Dermis microvascular lymphatic vessel endothelial cell (primary cell): ENCODE measurements around the gene COL5A1. TPM values are rescaled to one million over a fixed set of nuclear protein-coding genes. Genes with fewer than 3 reads are reported as not detected.
A peak's percentile ranks its signal among the peaks of the same experiment; 100 is the strongest.
"Not testable (repeated sequence)": the region's sequence is repeated elsewhere in the genome, so short reads cannot be mapped to it uniquely, and the experiment has no call there.

Source experiments
- DNase-seq, 2 donors: peaks; one replicate each; pipeline versions ENCODE4 v3.0.0 to v3.0.0-alpha.2; 2010; ENCODE audit warnings: low read depth in 2 of 2
- total RNA-seq: library from RNA; depleted of rRNA; stranded (reverse); fragments of >200 nt; gene quantifications from 2 replicates; pipeline ENCODE4 v1.2.1, GENCODE V29; 2014

Gene COL5A1
- total RNA-seq, 1 donor from 2014 or later = 1.2 TPM

DNA sequence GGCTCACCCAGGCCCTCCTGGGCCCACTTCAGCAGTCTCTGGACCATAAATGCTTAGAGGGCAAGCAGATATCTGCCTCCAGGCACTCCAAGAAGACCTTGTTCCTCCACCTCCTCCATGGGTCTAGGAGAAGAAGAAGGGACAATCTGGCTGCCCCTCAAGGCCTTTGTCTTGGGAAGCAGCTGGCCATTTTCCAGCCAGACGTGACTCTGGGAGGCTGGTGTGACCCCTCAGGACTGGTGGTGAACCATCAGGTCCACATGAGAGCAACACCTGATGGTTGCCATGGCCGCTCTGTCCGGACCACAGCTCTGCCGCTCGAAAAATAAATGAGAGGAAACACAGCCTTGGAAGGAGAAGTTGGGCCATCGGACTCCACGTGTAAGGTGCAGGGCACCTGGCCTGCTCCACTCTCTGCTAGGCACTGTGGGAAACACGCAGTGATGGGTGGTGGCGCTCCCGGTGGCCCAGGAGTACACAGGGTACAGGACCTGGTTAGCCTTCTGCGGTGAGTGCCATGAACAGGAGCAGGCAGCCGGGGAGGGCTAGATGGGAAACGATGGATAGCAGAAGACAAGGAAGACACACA, 3.0 kb upstream of the COL5A1 start:
- DNase-seq = no peak

DNA sequence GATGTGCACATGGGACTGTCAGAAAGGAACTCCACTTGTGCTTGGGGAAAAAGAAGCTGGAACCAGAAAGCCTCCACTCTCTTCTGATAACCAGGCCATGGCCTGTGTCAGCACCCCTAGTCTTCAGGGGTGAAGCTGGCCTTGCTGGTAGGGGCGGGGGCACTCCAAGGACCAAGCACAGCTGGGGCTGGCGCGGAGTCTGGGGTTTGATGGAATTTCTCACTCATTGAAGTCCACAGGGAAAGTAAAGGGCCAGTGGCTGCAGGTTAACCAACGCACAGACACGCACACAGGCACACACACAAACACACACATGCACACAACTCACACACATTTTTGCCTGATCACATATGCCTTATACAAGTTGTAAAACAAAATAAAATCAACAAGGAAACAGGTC, 1.6 kb upstream of the COL5A1 start:
- DNase-seq = no peak

DNA sequence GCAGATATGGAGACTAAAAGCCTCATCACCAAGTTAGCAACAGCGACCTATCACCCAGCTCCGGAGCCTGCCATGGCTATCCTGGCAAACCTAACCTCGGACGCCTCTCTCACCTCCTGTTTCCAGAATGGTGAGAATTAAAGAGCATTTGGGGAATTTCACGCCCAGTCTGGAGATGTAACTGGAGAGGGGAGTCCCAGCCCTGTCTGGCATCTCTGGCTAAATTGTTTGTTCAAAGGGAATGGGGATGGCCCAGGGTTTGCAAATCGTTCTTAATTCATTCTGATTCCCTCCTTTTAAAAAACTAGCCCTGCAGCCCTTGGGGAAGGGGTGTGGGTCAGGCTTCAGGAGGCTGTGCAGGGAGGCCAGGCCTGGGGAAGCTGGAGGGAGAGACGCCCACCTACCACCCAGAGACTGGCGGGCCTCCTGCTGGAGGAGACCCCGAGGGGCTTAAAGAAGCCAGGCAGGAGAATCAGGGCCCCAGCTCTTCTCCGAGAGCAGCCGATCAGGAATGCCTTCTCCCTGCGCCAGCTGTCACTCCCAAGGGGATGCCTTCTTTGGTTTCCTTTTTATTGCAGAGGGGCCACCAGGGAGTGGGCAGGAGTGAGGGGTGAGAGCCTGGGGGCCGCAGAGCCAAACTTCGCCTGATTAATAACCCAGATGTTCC, 964 bp upstream of the COL5A1 start:
- DNase-seq = no peak

DNA sequence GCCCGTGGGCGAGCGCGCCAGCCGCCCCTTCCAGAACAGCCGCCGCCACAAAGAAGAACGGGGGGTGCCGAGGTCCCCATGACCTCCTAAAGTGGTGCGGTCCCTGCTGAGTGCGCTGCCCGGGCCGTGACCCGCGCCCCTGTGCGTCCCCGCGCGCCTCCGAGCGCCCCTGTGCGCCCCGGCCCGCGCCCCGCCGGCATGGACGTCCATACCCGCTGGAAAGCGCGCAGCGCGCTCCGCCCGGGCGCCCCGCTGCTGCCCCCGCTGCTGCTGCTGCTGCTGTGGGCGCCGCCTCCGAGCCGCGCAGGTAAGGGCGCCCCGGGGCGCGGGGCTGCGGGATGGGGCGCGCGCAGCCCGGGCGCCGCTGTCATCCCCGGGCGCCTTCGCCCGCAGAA, 384 bp downstream of the COL5A1 start:
- DNase-seq = peak in 1 of 2 donors; percentile 13

DNA sequence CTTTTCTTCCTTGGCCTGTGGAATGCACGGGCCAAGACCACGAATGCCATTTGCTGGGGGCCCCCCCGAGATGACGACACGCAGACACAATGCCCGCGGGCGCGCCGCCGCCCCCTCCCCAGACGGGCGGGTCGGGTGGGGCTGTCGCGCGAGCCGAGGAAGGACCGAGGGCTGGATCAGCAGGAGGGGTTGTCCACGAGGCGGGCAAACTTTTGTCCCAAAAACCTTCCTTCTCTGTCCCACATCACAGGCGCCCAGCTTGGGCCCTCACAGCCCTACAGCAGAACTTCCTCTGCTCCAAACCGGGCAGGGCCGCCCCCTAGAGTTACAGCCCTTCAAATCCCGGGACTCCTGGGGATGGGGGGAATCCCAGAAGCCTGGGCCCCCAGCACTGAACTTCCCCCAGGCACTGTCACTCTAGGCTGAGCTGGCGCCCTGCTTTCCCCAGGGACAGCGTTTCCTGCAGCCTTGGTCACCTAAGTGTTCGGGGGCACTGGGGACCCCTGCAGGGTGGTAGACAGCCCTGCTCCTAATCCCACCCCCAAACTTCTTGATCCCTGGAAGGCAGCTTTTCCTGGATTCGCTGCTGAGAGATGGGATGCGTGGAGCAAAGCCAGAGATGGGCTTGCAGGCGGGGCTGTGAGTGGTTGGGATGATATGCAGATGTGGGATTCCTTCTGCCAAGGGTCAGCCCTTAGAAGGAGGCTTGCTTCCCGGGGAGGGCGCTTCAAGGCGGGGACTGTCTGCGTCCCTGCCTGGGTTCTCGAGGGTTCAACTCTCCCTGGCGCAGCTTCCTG, 980 bp downstream of the COL5A1 start:
- DNase-seq = peak in 1 of 2 donors; percentile 57

DNA sequence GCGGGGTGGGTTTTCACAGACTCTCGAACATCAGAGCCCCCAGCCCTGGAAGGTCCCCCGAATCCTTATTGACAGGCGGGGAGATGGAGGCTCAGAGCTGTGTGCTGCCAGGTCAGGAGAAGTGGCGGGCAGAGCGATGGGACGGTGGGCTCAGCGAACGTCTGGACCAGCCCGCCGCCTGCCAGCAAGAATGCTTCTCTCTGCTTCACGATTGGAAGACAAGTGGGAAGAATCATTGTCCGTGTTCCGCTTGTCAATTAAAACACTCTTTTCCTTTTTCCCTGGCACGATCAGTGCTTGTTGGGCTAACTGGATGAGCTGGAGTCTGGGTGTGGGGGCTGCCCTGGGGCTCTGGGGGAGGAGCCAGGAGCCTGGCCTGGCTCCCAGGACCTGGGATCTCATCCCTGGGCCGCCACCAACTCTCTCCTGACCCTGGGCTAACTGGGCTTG, 1.6 kb downstream of the COL5A1 start:
- DNase-seq = no peak

DNA sequence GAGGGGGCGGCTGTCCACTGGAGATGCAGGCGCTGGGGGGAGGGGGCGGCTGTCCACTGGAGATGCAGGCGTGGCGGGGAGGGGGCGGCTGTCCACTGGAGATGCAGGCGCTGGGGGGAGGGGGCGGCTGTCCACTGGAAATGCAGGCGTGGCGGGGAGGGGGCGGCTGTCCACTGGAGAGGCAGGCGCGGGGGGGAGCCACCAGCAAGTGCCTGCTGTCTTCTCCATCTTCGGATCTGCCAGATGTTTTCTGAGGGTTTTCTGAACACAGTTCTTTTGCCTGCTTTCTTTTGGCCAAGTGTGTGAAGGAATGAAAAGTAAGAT, 2.8 kb downstream of the COL5A1 start:
- not testable (repeated sequence) for DNase-seq

DNA sequence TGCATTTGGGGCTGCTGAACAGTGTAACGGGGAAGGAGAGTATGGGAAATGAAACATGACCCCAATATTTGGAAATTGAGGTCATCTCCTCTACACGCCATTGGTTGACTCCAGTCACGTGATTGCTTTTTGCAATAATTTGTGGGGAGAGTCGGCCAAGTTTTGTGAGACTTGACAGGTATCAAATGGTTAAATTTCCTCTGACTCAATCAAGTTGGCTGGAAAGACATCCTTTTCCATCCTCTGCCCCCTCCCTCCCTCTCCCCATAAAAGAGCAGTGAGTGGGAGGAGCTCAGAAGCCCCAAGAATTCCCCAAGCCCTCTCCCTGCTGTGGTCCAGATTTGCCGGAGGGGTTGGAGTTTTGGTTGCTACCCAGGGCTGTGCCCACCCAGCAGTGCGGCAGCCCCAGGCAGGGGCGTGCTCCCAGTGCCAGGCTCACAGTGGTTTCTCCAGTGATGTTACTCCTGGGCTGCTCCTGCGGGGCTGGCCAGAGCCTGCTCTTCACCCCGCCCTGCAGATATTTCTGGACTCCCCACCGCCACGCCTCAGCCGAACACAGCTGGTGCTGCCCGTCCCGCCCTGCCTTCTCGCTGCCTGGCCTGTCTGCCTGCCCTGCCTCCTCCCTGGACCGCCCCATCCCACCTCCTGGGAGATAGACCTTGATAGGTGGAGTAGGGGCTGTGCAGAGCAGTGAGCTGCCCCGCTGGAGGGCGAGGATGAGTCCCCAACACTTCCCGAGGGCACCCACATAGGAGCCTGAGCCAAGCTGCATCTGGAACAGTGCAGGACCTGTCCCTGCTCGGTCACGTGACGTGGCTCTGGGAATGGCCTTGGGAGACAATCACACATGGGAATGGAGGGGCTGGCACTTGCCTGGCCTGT, 3.4 kb downstream of the COL5A1 start:
- peak in 1 of 2 donors; percentile 73 for DNase-seq

DNA sequence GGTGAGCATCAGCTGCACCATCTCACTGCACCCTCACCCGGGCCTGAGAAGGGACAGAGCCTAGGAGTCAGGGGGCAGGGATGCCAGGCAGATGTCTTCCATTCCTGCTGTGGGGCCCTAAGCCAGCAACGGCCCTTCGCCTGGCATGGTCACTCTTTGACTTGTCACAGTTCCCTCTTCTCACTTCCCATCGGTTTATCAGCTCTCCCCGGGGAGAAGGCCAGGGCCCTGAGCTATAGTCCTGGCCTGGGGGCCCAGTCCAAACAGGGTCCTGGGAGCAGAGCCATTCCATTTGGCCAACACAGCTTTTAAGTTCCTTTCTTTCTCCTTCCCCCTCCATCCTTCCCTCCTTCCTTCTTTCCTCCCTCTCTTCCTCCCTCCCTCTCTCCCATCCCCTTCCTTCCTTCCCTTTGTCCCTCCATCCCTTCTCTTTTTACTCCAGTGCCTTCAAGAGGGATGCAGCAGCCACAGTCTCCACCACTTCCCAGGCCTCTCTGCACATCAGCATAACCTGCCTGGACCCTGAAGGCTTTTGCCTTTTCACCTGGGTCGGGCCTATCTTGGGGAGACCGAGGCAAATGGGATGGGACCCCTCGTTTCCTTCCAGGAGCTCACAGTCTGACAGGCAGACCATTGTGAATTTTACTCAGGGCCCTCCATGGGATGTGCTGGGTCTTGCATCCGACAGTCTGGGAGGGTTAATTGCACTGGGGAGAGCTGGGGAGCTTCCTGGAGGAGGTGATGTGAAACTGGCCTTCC, 4.2 kb downstream of the COL5A1 start:
- DNase-seq = no peak

DNA sequence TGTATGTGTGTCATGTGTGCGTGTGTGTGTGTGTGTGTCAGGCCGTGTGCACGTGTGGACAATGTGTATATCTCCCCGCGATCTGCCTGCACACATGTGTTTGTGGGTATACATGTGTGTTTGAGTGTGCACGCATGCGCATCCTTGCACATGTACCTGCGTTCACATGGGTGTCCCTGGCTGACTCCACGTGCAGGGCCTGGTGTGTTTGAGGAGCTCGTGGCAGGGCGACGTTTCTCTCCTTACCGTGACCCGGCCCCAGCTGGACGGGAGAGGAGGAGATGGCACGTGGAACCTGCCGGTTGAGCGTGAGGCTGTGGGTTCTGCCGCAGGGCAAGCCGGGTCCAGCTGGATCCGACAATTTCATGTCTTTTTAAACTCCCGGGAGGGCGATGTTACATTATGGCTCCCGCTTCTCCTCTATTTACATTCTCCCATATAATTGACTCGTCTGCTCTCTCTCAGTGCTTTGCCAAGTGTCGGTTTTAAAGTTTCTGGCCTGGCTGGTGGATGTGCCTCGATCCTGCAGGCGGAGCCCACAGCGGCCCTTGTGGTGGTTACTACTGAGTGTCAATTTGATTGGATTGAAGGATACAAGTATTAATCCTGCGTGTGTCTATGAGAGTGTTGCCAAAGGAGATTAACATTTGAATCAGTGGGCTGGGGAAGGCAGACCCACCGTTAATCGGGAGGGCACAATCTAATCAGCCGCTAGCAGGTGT, 5.9 kb downstream of the COL5A1 start:
- DNase-seq = no peak

DNA sequence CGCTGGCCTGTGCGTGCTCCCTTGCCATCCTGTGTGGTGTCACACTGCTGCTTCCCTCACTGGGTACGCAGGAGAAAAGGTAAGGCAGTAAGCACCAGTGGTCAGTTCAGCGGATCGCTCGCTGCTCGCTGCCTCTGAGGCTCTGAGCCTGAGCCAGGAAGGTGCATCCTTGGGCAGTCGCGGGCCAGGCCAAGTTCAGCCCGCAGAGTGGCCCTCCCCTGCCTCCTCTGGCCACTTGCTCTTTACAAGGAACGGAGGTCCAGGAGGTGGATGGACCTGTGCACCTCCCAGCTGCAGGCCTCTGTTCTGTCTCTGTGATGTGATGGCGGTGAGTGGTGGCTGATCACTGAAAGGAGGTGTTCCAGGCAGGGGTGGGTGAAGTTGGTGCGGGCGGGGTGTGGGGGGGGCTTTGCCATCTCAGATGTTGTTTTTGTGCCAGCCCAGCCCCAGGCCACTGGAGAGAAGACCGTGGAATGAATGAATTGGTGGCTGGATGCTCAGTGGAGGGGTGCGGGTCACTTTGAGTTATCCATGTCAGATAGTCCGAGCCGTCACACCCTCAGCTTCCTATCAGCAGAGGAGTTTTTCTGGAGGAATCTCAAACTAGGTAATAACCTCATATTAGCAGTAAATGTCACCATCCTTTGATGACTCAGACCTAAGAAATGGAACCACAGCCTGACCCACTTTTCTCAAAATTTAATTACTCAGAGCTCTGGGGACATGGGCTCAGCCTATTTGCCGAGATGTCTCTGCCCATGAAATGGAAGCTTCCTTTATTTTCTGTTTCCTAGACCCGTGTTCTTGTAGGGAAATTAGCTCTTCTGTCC, 7.3 kb downstream of the COL5A1 start:
- DNase-seq = no peak

DNA sequence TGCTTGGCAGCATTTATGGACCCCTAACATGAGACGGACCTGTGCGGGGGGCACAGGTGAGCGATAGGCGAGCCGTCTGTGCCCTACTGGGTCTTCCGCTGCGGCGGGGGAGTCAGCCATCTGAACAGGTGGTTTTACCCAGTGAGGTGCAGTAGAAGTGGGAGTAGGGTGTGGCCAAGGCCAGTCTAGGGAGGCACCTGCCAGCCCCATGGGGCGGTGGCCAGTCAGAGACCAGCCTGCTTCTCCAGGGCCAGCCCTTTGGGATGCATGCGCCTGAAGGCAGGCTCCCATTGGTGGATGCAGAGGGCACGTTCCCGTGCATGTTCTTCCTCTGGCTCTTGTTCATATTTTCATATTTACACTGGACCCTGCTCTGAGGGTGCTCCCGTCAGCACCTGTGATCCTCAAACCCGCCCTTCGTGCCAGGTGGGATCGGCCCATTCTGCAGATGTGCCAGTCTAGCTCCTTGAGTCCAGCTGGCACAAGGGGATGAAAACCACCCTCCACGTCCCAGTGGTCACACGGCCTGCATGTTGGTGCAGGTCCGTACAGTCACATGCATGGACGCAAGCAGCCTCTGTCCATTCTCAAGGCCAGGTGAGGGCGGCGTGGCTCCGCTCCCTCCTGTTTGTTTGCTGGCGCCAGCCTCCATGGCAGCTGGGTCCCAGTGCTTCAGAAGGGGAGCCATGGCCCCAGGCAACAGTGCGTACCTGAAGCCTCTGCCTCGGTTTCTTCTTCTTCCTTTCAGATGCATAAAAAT, 9.0 kb downstream of the COL5A1 start:
- DNase-seq = no peak

DNA sequence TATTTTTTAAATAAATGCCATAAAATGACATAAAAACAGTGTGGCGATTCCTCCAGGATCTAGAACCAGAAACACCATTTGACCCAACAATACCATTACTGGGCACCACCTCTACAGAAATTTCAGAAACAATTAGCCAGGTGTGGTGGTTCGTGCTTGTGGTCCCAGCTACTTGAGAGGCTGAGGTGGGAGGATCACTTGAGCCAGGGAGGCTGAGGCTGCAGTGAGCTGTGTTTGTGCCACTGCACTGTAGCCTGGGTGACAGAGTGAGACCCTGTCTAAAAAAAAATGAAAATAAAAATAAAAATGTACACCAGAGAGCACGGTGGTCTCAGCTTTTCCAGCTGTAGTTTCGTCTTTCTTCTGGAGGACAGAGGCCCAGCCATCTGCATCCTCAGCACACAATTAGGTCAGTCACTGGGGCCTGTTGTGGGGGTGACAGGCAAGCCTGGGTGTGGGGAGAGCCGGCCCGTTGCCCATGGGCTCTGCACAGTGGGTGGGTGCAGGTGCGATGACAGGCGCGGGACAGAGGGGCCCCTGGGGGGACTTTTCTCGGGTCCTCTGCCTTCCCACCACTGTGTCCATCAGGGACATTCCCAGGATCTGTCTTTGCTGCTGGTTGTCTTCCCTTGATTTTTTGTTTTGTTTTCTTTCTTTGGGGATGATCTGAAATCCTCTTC, 9.8 kb downstream of the COL5A1 start:
- DNase-seq = no peak

DNA sequence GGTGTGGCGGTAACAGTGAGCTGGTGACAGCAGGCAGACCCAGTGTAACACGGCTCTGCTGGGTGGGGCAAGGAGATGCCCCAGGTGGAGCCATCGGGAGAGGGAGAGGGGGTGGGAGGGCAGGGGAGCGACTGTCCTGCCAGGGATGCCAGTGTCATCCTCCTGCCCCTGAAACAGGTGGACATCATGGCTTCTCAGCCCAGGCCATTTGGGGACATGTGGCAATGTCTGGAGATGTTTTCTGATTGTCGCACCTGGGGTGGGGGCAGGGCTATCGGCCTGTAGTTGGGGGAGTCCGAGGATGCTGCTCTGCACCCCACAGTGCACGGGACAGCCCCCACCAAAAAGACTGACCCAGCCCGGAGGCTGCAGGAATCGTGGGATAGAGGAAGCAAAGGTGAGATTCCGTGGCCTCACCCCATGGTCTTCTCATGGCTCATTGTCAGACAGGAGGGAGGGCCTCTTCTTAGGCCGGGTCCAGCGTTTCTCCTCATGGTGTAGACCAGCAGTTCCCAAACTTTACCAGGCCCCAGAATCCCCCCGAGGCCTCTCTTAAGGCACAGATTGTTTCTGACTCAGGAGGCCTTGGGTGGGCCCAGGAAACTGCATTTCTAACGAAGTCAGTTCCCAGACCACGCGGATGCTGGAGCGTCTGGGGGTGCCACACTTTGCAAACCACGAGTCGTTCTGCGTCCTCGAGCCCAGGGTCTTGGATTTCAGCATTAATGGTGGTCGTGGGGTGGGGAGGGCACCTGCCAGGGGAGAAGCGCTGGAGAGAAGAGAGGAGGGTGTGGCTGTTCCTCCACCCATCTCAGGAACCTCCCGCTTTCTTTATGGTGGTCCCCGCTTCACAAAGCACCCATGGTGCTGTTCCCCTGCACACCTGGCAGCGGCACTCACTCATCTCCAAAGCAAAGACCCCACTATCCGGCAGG, 11.0 kb downstream of the COL5A1 start:
- no peak for DNase-seq

DNA sequence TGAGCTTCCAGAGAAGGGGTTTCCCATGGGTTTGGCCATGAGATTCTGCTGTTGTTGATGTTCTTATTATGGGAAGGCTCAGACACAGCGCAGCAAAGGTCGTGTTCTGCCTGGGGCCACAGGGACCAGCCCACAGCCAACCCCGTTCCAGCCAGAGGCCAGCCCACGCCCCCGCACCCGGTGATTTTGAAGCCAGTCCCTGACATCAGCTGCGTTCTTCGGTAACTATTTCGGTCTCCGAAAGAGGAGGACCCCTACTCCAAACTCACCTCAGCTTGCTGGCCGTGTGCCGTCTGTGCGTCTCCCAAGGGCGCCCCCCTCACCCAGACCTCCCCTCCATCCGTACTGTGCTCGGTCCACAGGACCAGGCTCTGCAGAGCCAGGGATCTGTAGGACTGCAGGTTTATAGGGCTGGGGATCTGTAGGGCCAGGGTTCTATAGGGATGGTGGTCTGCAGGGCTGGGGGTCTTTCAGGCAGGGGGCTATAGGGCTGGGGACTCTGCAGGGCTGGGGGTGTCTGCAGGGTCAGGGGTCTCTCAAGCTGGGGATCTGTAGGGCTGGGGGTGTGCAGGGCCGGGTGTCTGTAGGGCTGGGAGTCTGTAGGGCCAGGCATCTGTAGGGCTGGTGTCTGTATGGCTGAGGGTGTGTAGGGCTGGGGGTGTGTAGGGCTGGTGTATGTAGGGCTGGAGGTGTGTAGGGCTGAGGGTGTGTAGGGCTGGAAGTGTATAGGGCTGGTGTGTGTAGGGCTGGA, 11.8 kb downstream of the COL5A1 start:
- no peak for DNase-seq

DNA sequence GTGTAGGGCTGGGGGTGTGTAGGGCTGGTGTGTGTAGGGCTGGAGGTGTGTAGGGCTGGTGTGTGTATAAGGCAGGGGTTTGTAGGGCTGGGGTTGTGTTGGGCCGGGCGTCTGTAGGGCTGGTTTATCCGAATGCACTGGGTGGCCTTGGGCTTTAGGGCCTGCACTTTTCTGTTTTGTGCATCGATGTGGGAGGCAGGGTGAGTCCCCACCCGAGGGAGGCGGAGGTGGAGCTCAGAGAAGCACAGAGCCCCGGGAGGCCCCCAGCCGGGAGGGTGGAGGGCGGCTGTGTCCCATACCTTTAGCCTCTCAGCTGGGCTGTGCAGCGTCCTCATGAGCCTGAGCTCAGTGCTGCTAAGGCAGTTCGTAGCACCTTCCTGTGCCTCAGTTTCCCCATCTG, 13.5 kb downstream of the COL5A1 start:
- no peak for DNase-seq
